K562 (cell line): ENCODE results near the gene KDM2A. TPM values are rescaled to one million over a fixed set of nuclear protein-coding genes. Genes with fewer than 3 reads are reported as not detected.

Experiments used
- MEIS2 ChIP-seq: fragments of 450-650 bp; IDR thresholded peaks from 2 replicates; pipeline ENCODE4 v1.6.1; 2014; ENCODE audit warnings: mild to moderate bottlenecking; ENCODE audit not compliant: partially characterized antibody
- SIN3B ChIP-seq: fragments of 450-650 bp; IDR thresholded peaks from 2 replicates; pipeline ENCODE4 v1.6.1; 2017; ENCODE audit warnings: low read depth, mild to moderate bottlenecking, moderate library complexity
- SPI1 ChIP-seq: IDR thresholded peaks from 2 replicates; pipeline ENCODE4 v1.6.1; 2011; ENCODE audit warnings: low read depth, low read length, control low read depth, borderline replicate concordance
- ZBED1 ChIP-seq: IDR thresholded peaks from 2 replicates; pipeline ENCODE4 v1.6.1; 2014
- polyA plus RNA-seq, 8 experiments: library from polyadenylated mRNA; depleted of rRNA in 4 of 8; stranded (reverse) in 5 of 8; unstranded in 3 of 8; fragments of >200 nt; fragmentation: Nextera tagmentation in 2 of 8; fragmentation: Illumina TruSeq in 1 of 8; extraction: Ambion mirVana in 2 of 8; extraction: Trizol in 1 of 8; gene quantifications; 2 replicates each; pipeline versions ENCODE4 v1.2.1 to v1.2.3, GENCODE V29; 2011 to 2014; ENCODE audit warnings: inconsistent platforms in 1 of 8, missing spikeins in 1 of 8
- total RNA-seq, 7 experiments: library from RNA; depleted of rRNA in 6 of 7; stranded (reverse); fragments of >200 nt in 6 of 7; fragmentation: Illumina TruSeq in 2 of 7; extraction: Trizol in 2 of 7; gene quantifications; 2 replicates each; pipeline versions ENCODE4 v1.2.1 to v1.2.3, GENCODE V29; 2011 to 2021; ENCODE audit warnings: low replicate concordance in 1 of 7
- TF ChIP-seq, protein P1 (sequence below): fragments of 250-450 bp; sonication (Bioruptor Pico); IDR thresholded peaks from 2 replicates; pipeline ENCODE4 v1.9.0; 2021; ENCODE audit warnings: mild to moderate bottlenecking, inconsistent platforms
- TF ChIP-seq, protein P2 (sequence below): fragments of 450-650 bp; formaldehyde crosslinking; IDR thresholded peaks from 2 replicates; pipeline ENCODE4 v1.4.0; 2022; ENCODE audit warnings: mild to moderate bottlenecking, moderate library complexity

KDM2A gene
- total and polyA plus RNA-seq, 9 of the 15 experiments (the other 6 are each of a cell fraction or from before 2014, with no cell fraction given), result 5.0 to 39.3 (median 21.3) TPM

DNA sequence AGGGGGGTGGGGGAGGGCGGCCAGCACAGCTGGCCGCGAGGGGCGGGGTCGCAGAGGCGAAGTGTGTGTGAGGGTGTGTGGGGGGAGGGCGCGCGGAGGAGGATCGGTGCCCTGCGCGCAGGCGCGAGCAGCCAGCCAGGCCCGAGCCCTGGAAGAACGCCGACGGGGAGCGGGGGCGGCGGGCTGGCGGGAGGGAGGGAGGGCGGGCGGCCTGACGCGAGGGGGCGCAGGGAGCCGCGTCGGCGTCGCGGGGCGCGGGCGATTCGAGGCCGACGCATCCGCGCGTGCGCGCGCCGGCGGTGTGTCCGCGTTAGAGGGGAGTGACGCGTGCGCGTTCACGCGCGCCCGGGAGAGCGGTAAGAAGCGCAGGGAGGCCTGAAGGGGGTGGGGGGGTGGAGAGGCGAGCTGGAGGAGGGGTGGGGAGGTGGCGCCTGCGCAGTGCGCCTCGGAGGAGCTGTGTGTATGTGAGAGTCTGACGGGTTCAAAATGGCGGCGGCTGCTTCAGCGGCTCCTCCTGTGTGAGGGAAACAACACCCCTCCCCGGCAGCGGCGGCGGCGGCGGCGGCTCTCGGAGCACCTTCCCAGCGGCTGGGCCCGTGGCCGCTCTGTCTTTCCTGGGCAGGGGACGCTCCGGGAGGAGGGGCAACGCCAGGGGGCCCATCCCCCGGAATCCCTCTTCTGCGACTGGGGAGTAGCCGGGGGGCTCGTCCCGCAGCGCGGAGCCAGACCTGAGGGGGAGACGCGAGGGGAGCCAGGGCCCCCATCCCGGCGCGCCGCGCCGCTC, at the start of gene KDM2A (continued):
- peak; percentile 7 for TF ChIP-seq MEIS2
- no peak for TF ChIP-seq ZBED1
- TF ChIP-seq, protein P1, sequence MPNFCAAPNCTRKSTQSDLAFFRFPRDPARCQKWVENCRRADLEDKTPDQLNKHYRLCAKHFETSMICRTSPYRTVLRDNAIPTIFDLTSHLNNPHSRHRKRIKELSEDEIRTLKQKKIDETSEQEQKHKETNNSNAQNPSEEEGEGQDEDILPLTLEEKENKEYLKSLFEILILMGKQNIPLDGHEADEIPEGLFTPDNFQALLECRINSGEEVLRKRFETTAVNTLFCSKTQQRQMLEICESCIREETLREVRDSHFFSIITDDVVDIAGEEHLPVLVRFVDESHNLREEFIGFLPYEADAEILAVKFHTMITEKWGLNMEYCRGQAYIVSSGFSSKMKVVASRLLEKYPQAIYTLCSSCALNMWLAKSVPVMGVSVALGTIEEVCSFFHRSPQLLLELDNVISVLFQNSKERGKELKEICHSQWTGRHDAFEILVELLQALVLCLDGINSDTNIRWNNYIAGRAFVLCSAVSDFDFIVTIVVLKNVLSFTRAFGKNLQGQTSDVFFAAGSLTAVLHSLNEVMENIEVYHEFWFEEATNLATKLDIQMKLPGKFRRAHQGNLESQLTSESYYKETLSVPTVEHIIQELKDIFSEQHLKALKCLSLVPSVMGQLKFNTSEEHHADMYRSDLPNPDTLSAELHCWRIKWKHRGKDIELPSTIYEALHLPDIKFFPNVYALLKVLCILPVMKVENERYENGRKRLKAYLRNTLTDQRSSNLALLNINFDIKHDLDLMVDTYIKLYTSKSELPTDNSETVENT, result peak; percentile 61; the same call in 1 of the 2 replicates
- 0 out of 2 replicates have a peak, but pooled peaks have one; percentile 37 for TF ChIP-seq SIN3B
- no peak for TF ChIP-seq SPI1
- TF ChIP-seq, protein P2, sequence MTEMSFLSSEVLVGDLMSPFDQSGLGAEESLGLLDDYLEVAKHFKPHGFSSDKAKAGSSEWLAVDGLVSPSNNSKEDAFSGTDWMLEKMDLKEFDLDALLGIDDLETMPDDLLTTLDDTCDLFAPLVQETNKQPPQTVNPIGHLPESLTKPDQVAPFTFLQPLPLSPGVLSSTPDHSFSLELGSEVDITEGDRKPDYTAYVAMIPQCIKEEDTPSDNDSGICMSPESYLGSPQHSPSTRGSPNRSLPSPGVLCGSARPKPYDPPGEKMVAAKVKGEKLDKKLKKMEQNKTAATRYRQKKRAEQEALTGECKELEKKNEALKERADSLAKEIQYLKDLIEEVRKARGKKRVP, result 0 out of 2 replicates have a peak, but pooled peaks have one; percentile 39
